ENCODE data around the gene PCK2.

PCK2 gene

GRCh38 chr14:24121210-24121609 is 27.1 kb downstream of the PCK2 start:
- no peak for DNase-seq

- DNase-seq: no peak
Measured at GRCh38 chr14:24122416-24122815, 28.3 kb downstream of the PCK2 start.

GRCh38 chr14:24122898-24123297 is 28.8 kb downstream of the PCK2 start:
- DNase-seq: no peak

DNA sequence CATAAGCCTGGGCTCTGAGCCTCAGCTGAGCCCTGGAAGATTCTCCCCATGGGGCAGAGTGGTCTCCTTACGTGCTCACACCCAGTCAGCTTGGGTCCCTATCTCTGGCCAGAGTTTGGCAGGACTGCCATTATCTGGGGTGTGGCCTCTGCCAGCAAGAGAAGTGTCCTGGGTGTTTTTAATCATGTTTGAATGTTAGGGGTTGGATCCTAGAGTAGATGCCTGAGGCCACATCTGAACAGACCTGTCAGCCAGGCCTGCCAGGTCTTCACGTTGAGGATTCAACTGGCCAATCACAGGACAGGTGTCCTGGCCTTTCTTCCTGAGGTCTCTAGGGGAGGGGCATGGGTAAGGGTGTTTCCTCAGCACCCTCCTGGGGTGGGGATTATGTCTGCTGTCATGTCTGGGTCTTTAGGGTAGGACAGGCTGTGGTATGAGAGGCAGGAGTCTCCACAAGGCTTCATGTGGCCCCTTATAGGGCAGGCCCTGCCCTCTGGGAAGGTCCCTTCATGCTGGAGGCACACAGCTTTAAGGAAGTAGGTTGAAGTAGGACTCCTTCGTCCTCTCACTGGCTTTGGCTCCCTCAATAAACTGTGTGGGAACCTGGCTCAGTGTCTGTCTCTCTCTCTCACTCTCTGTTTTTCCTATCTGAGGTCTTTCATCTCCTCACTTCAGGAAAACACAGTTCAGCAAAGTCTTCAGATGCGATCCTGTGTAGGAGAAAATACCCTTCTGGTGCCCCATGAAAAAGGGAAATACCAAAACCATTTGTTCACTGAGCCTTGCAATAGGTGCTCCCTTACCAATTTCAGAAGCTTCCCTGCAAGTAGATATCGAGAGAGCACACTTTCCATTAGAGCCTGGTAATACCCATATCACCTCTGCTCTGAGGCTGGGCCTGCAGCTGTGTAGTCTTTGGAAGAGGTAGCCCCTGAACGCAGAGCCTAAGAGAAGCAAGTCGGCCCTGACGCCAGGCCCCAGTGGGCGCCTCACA is 29.6 kb downstream of the PCK2 start:
- no peak for DNase-seq

DNA sequence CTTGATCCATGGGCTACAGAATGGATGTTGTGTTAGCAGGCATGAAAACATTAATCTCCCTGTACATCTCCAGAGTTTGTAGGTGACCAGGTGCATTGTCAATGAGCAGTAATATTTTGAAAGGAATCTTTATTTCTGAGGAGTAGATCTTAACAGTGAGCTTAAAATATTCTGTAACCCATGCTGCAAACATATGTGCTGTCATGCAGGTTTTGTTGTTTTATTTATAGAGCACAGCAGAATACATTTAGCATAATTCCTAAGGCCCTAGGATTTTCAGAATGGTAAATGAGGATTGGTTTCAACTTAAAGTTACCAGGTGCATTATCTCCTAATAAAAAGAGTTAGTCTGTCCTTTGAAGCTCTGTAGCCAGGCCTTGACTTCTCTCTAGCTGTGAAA is 32.8 kb downstream of the PCK2 start:
- no peak for DNase-seq

GRCh38 chr14:24127673-24128072 is 33.6 kb downstream of the PCK2 start:
- DNase-seq: no peak

GRCh38 chr14:24129410-24129998 is 35.4 kb downstream of the PCK2 start:
- no peak for DNase-seq

GRCh38 chr14:24130380-24130716 is 36.2 kb downstream of the PCK2 start, which contains the start of gene FITM1:
FITM1 (plus strand) TSS chr14:24130659; CDS start chr14:24131564, 905 bp downstream.
- DNase-seq: no peak

GRCh38 chr14:24130717-24131548 is 36.8 kb downstream of the PCK2 start:
- DNase-seq: no peak

DNA sequence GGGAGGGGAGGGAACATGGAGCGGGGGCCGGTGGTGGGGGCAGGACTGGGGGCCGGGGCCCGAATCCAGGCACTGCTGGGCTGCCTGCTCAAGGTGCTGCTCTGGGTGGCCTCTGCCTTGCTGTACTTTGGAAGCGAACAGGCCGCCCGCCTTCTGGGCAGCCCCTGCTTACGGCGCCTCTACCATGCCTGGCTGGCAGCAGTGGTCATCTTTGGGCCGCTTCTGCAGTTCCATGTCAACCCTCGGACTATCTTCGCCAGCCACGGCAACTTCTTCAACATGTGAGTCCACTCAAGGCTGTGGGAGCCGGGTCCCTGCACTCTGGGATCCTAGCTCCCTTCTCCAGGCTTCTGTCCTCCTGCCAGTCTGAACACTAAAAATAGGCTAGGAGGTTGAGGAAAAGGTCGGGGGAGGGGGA is 37.4 kb downstream of the PCK2 start:
- DNase-seq: no peak

GRCh38 chr14:24132061-24132685 is 38.1 kb downstream of the PCK2 start:
- DNase-seq: no peak

DNA sequence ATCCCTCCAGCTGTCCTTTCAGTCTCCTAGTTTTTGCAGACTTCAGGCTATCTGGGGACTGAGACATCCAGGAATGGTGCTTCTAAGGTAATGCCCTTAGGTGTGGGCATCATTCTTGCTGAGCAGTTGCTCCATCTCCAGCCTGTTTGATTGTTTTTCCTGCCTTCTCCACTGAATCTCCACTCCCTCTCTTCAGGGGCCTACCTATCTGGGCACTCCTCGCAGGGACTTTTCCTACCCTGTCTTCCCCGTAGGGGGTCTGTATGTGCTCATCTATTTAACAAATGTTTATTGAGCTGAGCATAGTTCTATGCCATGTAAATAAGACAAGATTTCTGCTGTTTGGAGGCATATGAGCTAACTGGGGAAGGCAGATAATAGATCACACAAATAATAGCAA is 38.9 kb downstream of the PCK2 start:
- DNase-seq: no peak

- no peak for DNase-seq
Measured at GRCh38 chr14:24133735-24134134, 39.6 kb downstream of the PCK2 start.

- no peak for DNase-seq
Measured at GRCh38 chr14:24135584-24135833, 41.4 kb downstream of the PCK2 start.

DNA sequence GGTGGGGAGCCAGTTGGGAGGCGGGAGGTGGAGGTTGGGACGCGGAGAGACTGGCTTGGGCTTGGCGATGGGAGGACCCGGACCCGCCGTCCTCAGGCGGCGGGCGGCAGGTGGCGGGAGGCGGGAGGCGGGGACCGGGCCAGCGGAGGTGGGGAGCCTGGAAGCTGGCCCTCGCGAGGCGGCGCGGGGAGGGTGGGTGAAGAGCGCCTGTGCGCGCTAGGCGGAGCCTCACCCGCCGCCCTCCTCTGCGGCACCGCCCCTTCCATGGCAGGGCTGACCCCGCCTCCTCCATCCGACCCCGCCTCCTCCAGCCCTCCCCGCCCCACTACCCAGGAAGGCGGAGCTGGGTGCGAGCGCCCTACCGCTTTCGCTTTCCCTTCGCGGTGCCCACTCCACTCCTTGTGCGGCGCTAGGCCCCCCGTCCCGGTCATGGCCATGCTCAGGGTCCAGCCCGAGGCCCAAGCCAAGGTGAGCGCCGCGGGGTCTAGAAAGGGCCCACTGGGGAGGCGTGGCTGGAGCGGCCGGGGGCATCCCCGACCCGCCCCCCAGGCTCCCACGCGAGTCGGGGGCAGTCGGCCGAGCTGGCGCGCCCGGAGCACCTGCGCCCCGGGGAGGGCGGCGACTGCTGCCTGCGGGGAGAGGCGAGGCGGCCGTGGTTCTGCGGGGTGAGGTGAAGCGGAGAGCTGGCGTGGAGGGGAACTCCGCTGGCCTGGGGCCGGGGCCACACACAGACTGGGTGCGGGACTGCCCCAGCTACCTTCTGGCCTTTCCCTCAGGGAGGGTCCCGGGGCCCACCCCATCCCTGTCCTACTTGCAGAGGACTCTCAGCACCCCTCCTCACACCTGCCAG is 41.9 kb downstream of the PCK2 start, which contains the start of gene PSME1:
TSS of gene PSME1 (plus strand) at position 361 of the 850 bp plus-strand sequence. CDS start at position 430, 69 bp downstream.
- DNase-seq: peak; percentile 92 to 93

GRCh38 chr14:24136684-24137528 is 42.8 kb downstream of the PCK2 start:
- no peak for DNase-seq

DNA sequence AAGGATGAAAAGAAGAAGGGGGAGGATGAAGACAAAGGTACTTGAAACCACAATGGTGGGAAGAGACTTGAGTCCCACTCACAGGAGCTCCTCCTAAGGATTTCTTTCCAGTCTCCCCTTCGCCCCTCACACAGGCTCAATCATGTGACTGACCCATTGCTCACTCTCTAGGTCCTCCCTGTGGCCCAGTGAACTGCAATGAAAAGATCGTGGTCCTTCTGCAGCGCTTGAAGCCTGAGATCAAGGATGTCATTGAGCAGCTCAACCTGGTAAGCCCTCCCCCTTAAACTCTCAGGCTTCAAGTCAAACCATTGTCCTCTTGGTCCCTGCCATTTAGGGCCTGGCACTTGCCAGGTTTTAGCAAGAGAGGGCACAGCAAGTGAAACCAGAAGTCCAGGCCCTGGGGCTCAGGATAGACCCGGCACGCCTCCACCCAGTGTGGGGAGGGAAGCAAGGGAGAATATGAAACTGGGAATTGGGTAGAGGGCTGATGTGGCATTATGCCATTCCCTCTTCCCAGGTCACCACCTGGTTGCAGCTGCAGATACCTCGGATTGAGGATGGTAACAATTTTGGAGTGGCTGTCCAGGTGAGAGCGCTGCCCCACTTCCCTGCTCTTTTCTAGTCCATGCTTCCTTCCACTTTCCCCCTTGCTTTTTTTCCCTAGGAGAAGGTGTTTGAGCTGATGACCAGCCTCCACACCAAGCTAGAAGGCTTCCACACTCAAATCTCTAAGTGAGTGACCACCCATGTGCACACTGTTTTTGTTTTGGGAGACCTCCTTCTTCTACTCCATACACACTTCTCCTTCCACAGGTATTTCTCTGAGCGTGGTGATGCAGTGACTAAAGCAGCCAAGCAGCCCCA is 43.7 kb downstream of the PCK2 start:
- DNase-seq: no peak

- peak in 1 of 2 donors; percentile 25 for DNase-seq
Measured at GRCh38 chr14:24138396-24139271, 44.5 kb downstream of the PCK2 start.

Data from inflammatory macrophage (primary cell).